SU-DHL-6 (cell line): ENCODE measurements around the gene MIDN.

Experiments used
- CTCF ChIP-seq: fragments of 200-600 bp; sonication (generic); IDR thresholded peaks from one replicate; pipeline ENCODE4 v1.5.1; 2017; ENCODE audit warnings: antibody characterized with exemption, mild to moderate bottlenecking, low read length, moderate library complexity; ENCODE audit not compliant: insufficient read depth, poor library complexity, severe bottlenecking
- EZH2phosphoT487 ChIP-seq: fragments of 200-600 bp; sonication (generic), shearing (Covaris generic); conservative IDR thresholded peaks from 2 replicates; pipeline ENCODE4 v1.6.1; 2018; ENCODE audit warnings: mild to moderate bottlenecking, antibody characterized with exemption, low read length, moderate library complexity, mixed read lengths

DNA sequence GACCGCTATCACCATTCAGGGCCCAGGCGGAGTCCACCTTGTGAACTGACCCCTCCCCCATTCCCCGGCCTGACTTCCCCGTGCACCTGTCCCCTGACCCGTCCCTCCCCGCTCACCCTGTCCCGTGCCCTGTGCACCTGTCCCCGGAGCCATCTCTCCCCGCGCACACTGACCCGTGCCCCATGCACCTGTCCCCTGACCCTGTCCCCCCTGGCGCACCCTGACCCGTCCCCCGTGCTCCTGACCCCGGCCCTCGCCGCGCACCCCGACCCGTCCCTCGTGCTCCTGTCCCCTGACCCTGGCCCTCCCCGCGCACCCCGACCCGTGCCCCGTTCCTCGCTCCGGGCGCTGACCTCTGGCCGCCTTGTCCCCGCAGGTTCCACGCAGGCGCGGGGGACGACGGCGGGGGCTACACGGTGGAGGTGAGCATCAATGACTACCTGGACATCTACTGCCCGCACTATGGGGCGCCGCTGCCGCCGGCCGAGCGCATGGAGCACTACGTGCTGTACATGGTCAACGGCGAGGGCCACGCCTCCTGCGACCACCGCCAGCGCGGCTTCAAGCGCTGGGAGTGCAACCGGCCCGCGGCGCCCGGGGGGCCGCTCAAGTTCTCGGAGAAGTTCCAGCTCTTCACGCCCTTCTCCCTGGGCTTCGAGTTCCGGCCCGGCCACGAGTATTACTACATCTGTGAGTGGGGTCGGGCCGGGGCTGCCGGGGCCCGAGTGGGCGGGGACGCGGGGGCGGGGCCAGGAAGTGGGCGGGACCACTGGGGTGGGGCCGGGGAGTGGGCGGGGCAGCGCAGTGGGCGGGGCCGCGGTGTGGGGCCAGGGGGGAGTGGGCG, 47.0 kb downstream of the MIDN start:
- TF ChIP-seq CTCF, result no peak
- no peak for TF ChIP-seq EZH2phosphoT487
